Activated CD4-positive, alpha-beta memory T cell treated with anti-CD3 and anti-CD28 coated beads for 36 hours (primary cell): Measurements from ENCODE around the gene HSD17B3. TPM values are rescaled to one million over a fixed set of nuclear protein-coding genes. Genes with fewer than 3 reads are reported as not detected.
"Not testable (repeated sequence)": the region's sequence is repeated elsewhere in the genome, so short reads cannot be mapped to it uniquely, and the experiment has no call there.

Experiments used
- CTCF ChIA-PET: fragments of 350-600 bp; sonication (Branson Sonifier 250); formaldehyde crosslinking; loops from one replicate; lab custom pipeline; 2021; ENCODE audit warnings: antibody characterized with exemption, inconsistent platforms; lab: Charles Lee
- POLR2A ChIA-PET: fragments of 350-600 bp; sonication (Branson Sonifier 250); formaldehyde crosslinking; loops from one replicate; lab custom pipeline; 2021; ENCODE audit warnings: antibody characterized with exemption; lab: Charles Lee
- DNase-seq: peaks from one replicate; pipeline ENCODE4 v3.0.0-alpha.2; 2020
- H3K27ac Mint-ChIP-seq: one replicate; pipeline ENCODE4 v1.8.0; 2021; ENCODE audit warnings: mixed read lengths
- H3K27me3 Mint-ChIP-seq: one replicate; pipeline ENCODE4 v1.8.0; 2021; ENCODE audit warnings: mixed read lengths
- H3K36me3 Mint-ChIP-seq: one replicate; pipeline ENCODE4 v1.8.0; 2021; ENCODE audit warnings: mixed read lengths
- H3K4me1 Mint-ChIP-seq: one replicate; pipeline ENCODE4 v1.8.0; 2021; ENCODE audit warnings: low read depth, mixed read lengths
- H3K4me3 Mint-ChIP-seq: one replicate; pipeline ENCODE4 v1.8.0; 2021; ENCODE audit warnings: mild to moderate bottlenecking, mixed read lengths
- H3K9me3 Mint-ChIP-seq: one replicate; pipeline ENCODE4 v1.8.0; 2021; ENCODE audit warnings: mixed read lengths
- intact Hi-C: fragments of 100-400 bp; cut with micrococcal nuclease; formaldehyde crosslinking; loops from one replicate; pipeline ENCODE4 v1.15.1; 2023
- total RNA-seq, 2 experiments: library from RNA; stranded (reverse); gene quantifications; one replicate each; pipeline ENCODE4 v1.2.3, GENCODE V29; 2021

HSD17B3 gene
- total RNA-seq, 2 experiments from 2014 or later = not detected

- H3K4me1 Mint-ChIP-seq = peaks cover 3% of the 10 kb centered on the region
- H3K4me3 Mint-ChIP-seq = no peak overlapping the region
- H3K36me3 Mint-ChIP-seq = no peaks in the 10 kb centered on the region
- DNase-seq = no peak
- POLR2A ChIA-PET = no interaction called here
- CTCF ChIA-PET = interaction anchor here (0.7 kb wide), 1 partner anchor 460 kb away, joined by 3 read pairs; no protein-coding TSS in a partner anchor
- H3K9me3 Mint-ChIP-seq = no peaks in the 10 kb centered on the region
- H3K27me3 Mint-ChIP-seq = peaks cover 7% of the 10 kb centered on the region
- intact Hi-C loops = no loop called here
- H3K27ac Mint-ChIP-seq = no peak overlapping the region
These were observed 97.1 kb downstream of the HSD17B3 start for GRCh38 chr9:96204853-96205252.

GRCh38 chr9:96203867-96204501 is 98.0 kb downstream of the HSD17B3 start:
- Mint-ChIP-seq H3K4me1 (peaks cover 3% of the 10 kb centered on the region), H3K36me3 (no peaks in the 10 kb centered on the region), H3K4me3 (no peak overlapping the region), H3K27me3 (peaks cover 7% of the 10 kb centered on the region), H3K27ac (no peak overlapping the region), H3K9me3 (no peaks in the 10 kb centered on the region)
- CTCF ChIA-PET = interaction anchor here (0.7 kb wide), 1 partner anchor 459 kb away, joined by 3 read pairs; no protein-coding TSS in a partner anchor
- intact Hi-C loops = no loop called here
- no peak for DNase-seq
- POLR2A ChIA-PET = no interaction called here

GRCh38 chr9:96202971-96203780 is 98.8 kb downstream of the HSD17B3 start:
- no peak for DNase-seq
- Mint-ChIP-seq H3K27ac (no peak overlapping the region), H3K4me3 (no peak overlapping the region), H3K4me1 (peaks cover 3% of the 10 kb centered on the region), H3K36me3 (no peaks in the 10 kb centered on the region), H3K27me3 (peaks cover 7% of the 10 kb centered on the region), H3K9me3 (no peaks in the 10 kb centered on the region)
- POLR2A ChIA-PET = no interaction called here
- CTCF ChIA-PET = no interaction called here
- intact Hi-C loops = no loop called here

GRCh38 chr9:96201140-96201539 is 100.8 kb downstream of the HSD17B3 start:
- no peak overlapping the region for H3K27ac Mint-ChIP-seq
- H3K27me3 Mint-ChIP-seq = peaks cover 13% of the 10 kb centered on the region
- POLR2A ChIA-PET = no interaction called here
- H3K4me1 Mint-ChIP-seq = peaks cover 3% of the 10 kb centered on the region
- H3K9me3 Mint-ChIP-seq = no peaks in the 10 kb centered on the region
- H3K36me3 Mint-ChIP-seq = no peaks in the 10 kb centered on the region
- H3K4me3 Mint-ChIP-seq = no peak overlapping the region
- DNase-seq = no peak
- intact Hi-C loops = no loop called here
- CTCF ChIA-PET = interaction anchor here (1.5 kb wide), 1 partner anchor 18 kb away, joined by 5 read pairs; no protein-coding TSS in a partner anchor

- Mint-ChIP-seq H3K36me3 (no peaks in the 10 kb centered on the region), H3K4me1 (peaks cover 3% of the 10 kb centered on the region), H3K9me3 (no peaks in the 10 kb centered on the region), H3K27me3 (peaks cover 21% of the 10 kb centered on the region), H3K27ac (no peak overlapping the region), H3K4me3 (no peak overlapping the region)
- intact Hi-C loops = no loop called here
- no peak for DNase-seq
- POLR2A ChIA-PET = no interaction called here
- CTCF ChIA-PET = interaction anchor here (1.1 kb wide), 1 partner anchor 173 kb away, joined by 3 read pairs; no protein-coding TSS in a partner anchor
These were observed 103.0 kb downstream of the HSD17B3 start for GRCh38 chr9:96199006-96199405.

GRCh38 chr9:96195541-96195940 is 106.4 kb downstream of the HSD17B3 start:
- ChIA-PET POLR2A (no interaction called here), CTCF (no interaction called here)
- intact Hi-C loops = no loop called here
- Mint-ChIP-seq H3K4me1 (no peaks in the 10 kb centered on the region), H3K4me3 (no peak overlapping the region), H3K36me3 (peaks cover 4% of the 10 kb centered on the region), H3K9me3 (peaks cover 7% of the 10 kb centered on the region), H3K27ac (no peak overlapping the region), H3K27me3 (peaks cover 16% of the 10 kb centered on the region)
- no peak for DNase-seq

- Mint-ChIP-seq H3K27me3 (peaks cover 16% of the 10 kb centered on the region), H3K36me3 (peaks cover 4% of the 10 kb centered on the region), H3K4me3 (no peak overlapping the region), H3K4me1 (no peaks in the 10 kb centered on the region), H3K27ac (no peak overlapping the region), H3K9me3 (peaks cover 16% of the 10 kb centered on the region)
- CTCF ChIA-PET = no interaction called here
- POLR2A ChIA-PET = no interaction called here
- intact Hi-C loops = no loop called here
- no peak for DNase-seq
These were observed 108.7 kb downstream of the HSD17B3 start for GRCh38 chr9:96193236-96193755.

GRCh38 chr9:96192710-96193109 is 109.3 kb downstream of the HSD17B3 start:
- Mint-ChIP-seq H3K27me3 (peaks cover 16% of the 10 kb centered on the region), H3K9me3 (peaks cover 16% of the 10 kb centered on the region), H3K36me3 (peaks cover 4% of the 10 kb centered on the region), H3K4me3 (no peak overlapping the region), H3K4me1 (no peaks in the 10 kb centered on the region), H3K27ac (no peak overlapping the region)
- intact Hi-C loops = no loop called here
- ChIA-PET CTCF (no interaction called here), POLR2A (no interaction called here)
- DNase-seq = no peak

GRCh38 chr9:96189995-96190394 is 112.0 kb downstream of the HSD17B3 start:
- Mint-ChIP-seq H3K36me3 (peaks cover 4% of the 10 kb centered on the region), H3K27me3 (peaks cover 23% of the 10 kb centered on the region), H3K9me3 (peaks cover 20% of the 10 kb centered on the region), H3K27ac (no peak overlapping the region), H3K4me1 (no peaks in the 10 kb centered on the region), H3K4me3 (no peak overlapping the region)
- no peak for DNase-seq
- ChIA-PET CTCF (interaction anchor here (1.0 kb wide), 1 partner anchor 42 kb away, joined by 4 read pairs; no protein-coding TSS in a partner anchor), POLR2A (no interaction called here)
- intact Hi-C loops = no loop called here

- DNase-seq, H3K4me3 Mint-ChIP-seq, H3K36me3 Mint-ChIP-seq, intact Hi-C loops, H3K4me1 Mint-ChIP-seq, H3K27ac Mint-ChIP-seq, POLR2A ChIA-PET: not testable (repeated sequence)
- Mint-ChIP-seq H3K9me3 (peaks cover 20% of the 10 kb centered on the region), H3K27me3 (peaks cover 27% of the 10 kb centered on the region)
- CTCF ChIA-PET = interaction anchor here (1.0 kb wide), 1 partner anchor 42 kb away, joined by 4 read pairs; no protein-coding TSS in a partner anchor
These were observed 112.4 kb downstream of the HSD17B3 start for GRCh38 chr9:96189581-96189980.

GRCh38 chr9:96188571-96188970 is 113.4 kb downstream of the HSD17B3 start:
- Mint-ChIP-seq H3K9me3 (peaks cover 20% of the 10 kb centered on the region), H3K27ac (no peak overlapping the region), H3K27me3 (peaks cover 28% of the 10 kb centered on the region), H3K4me3 (no peak overlapping the region), H3K36me3 (peaks cover 4% of the 10 kb centered on the region), H3K4me1 (no peaks in the 10 kb centered on the region)
- no peak for DNase-seq
- ChIA-PET CTCF (no interaction called here), POLR2A (no interaction called here)
- intact Hi-C loops = no loop called here

- Mint-ChIP-seq H3K9me3 (peaks cover 20% of the 10 kb centered on the region), H3K27me3 (peaks cover 33% of the 10 kb centered on the region), H3K4me3 (no peak overlapping the region), H3K27ac (no peak overlapping the region), H3K4me1 (no peaks in the 10 kb centered on the region), H3K36me3 (peaks cover 4% of the 10 kb centered on the region)
- DNase-seq = no peak
- ChIA-PET CTCF (no interaction called here), POLR2A (no interaction called here)
- intact Hi-C loops = no loop called here
These were observed 114.8 kb downstream of the HSD17B3 start for GRCh38 chr9:96187151-96187555.
